ENCODE measurements around the gene PRRC2C.

GRCh38 chr1:171628225-171628624, 142.9 kb downstream of the PRRC2C start:
- no peak for TF ChIP-seq POLR2AphosphoS5 (IDR thresholded peaks at IDR 0.05; ENCODE audit: borderline replicate concordance, low read depth, low read length)
- no peak for TF ChIP-seq EZH2 (IDR thresholded peaks at IDR 0.05)
- TF ChIP-seq FOXP2 (optimal IDR thresholded peaks at IDR 0.05; ENCODE audit: control extremely low read depth, extremely low read length, insufficient read depth), result no peak
